Upper lobe of left lung (tissue), 6 donors: Measurements from ENCODE around the gene SLC4A8. TPM values are rescaled to one million over a fixed set of nuclear protein-coding genes. Genes with fewer than 3 reads are reported as not detected.

Experiments
- ATAC-seq, 2 donors: fragments of 200-7000 bp; cut with Tn5 transposase; one replicate each; pipeline ENCODE4 v1.9.1; 2022; ENCODE audit warnings: mild to moderate bottlenecking in 2 of 2, moderate library complexity in 2 of 2; ENCODE audit not compliant: low FRiP score in 2 of 2
- DNase-seq, 2 donors: peaks; one replicate each; pipeline ENCODE4 v3.0.0-alpha.2; 2019 to 2020
- H3K27ac ChIP-seq, 4 donors: fragments of 200-600 bp; sonication (generic); one replicate each; pipeline ENCODE4 v1.5.1; 2016 to 2019
- H3K27me3 ChIP-seq, 4 donors: fragments of 200-600 bp; sonication (generic); one replicate each; pipeline ENCODE4 v1.5.1; 2017 to 2019
- H3K36me3 ChIP-seq, 4 donors: fragments of 200-600 bp; sonication (generic); one replicate each; pipeline ENCODE4 v1.5.1; 2016 to 2019
- H3K4me1 ChIP-seq, 4 donors: fragments of 200-600 bp; sonication (generic); one replicate each; pipeline ENCODE4 v1.5.1; 2018 to 2019
- H3K4me3 ChIP-seq, 4 donors: fragments of 200-600 bp; sonication (generic); one replicate each; pipeline ENCODE4 v1.5.1; 2017 to 2019; ENCODE audit warnings: mild to moderate bottlenecking in 2 of 4, moderate library complexity in 1 of 4
- H3K9me3 ChIP-seq, 4 donors: fragments of 200-600 bp; sonication (generic); one replicate each; pipeline ENCODE4 v1.5.1; 2018 to 2019
- CTCF ChIP-seq, 6 experiments: fragments of 450-650 bp in 4 of 6; fragments of 200-600 bp in 2 of 6; sonication (generic) in 2 of 6; IDR thresholded peaks; one replicate each; pipeline ENCODE4 v1.5.1; 2016 to 2019; ENCODE audit warnings: antibody characterized with exemption in 6 of 6
- EP300 ChIP-seq, 4 donors: sonication (generic); formaldehyde crosslinking; IDR thresholded peaks; one replicate each; pipeline ENCODE4 v1.5.1; 2017; ENCODE audit warnings: antibody characterized with exemption in 4 of 4, control low read depth in 2 of 4
- POLR2A ChIP-seq, 4 donors: fragments of 450-650 bp; IDR thresholded peaks; one replicate each; pipeline ENCODE4 v1.5.1; 2016 to 2017; ENCODE audit warnings: antibody characterized with exemption in 4 of 4, mild to moderate bottlenecking in 2 of 4
- POLR2AphosphoS5 ChIP-seq, 2 donors: sonication (generic); formaldehyde crosslinking; IDR thresholded peaks; one replicate each; pipeline ENCODE4 v1.5.1; 2017; ENCODE audit warnings: antibody characterized with exemption in 2 of 2
- WGBS, 2 donors: methylation state at CpG; one replicate each; pipeline ENCODE4 v1.1.5; 2017 to 2018; 5-methylcytosine and 5-hydroxymethylcytosine counted together
- total RNA-seq, 6 donors: library from RNA; depleted of rRNA in 4 of 6; stranded (reverse); fragments of >200 nt in 4 of 6; gene quantifications; one replicate each; pipeline versions ENCODE4 v1.1.0 to v1.2.1, GENCODE V29; 2016 to 2021
- donor health status: DM: no; HTN: no; CAD: no; lungs with moderate emphysema.
- donor health status: DM: no; HTN: yes; CAD: no; lungs with severe emphysema.

SLC4A8 gene
- total RNA-seq, 6 donors from 2014 or later, result 2.3 to 13.5 (median 7.4) TPM

- Histone ChIP-seq H3K9me3 (no peaks in the 10 kb centered on the region), H3K27ac (no peak overlapping the region), H3K36me3 (no peaks in the 10 kb centered on the region), H3K27me3 (no peaks in the 10 kb centered on the region), H3K4me1 (no peaks in the 10 kb centered on the region), H3K4me3 (no peak overlapping the region)
- WGBS, 2 donors, result 93 to 95% methylated on average over 11 of the region's 11 CpGs
- DNase-seq, result peak in 1 of 2 donors; percentile 31
- no peak for TF ChIP-seq POLR2AphosphoS5 (IDR thresholded peaks at IDR 0.05)
- TF ChIP-seq POLR2A (IDR thresholded peaks at IDR 0.05), result no peak
- TF ChIP-seq EP300 (IDR thresholded peaks at IDR 0.05), result no peak
- no peak for TF ChIP-seq CTCF (IDR thresholded peaks at IDR 0.05)
- no peak for ATAC-seq
These were observed 45.1 kb upstream of the SLC4A8 start for GRCh38 chr12:51379571-51379970.

GRCh38 chr12:51381226-51382079, 43.2 kb upstream of the SLC4A8 start:
- no peak for TF ChIP-seq POLR2AphosphoS5 (IDR thresholded peaks at IDR 0.05)
- TF ChIP-seq CTCF (IDR thresholded peaks at IDR 0.05), result no peak
- no peak for TF ChIP-seq POLR2A (IDR thresholded peaks at IDR 0.05)
- no peak for TF ChIP-seq EP300 (IDR thresholded peaks at IDR 0.05)
- Histone ChIP-seq H3K9me3 (no peaks in the 10 kb centered on the region), H3K4me3 (no peak overlapping the region), H3K36me3 (no peaks in the 10 kb centered on the region), H3K27me3 (no peaks in the 10 kb centered on the region), H3K27ac (no peak overlapping the region), H3K4me1 (no peaks in the 10 kb centered on the region)
- ATAC-seq (no peak), DNase-seq (no peak)
- WGBS, 2 donors, result 50 to 54% methylated on average over 5 of the region's 5 CpGs

- Histone ChIP-seq H3K27ac (no peak overlapping the region), H3K27me3 (no peaks in the 10 kb centered on the region), H3K36me3 (no peaks in the 10 kb centered on the region), H3K4me1 (no peaks in the 10 kb centered on the region), H3K4me3 (no peak overlapping the region), H3K9me3 (no peaks in the 10 kb centered on the region)
- ATAC-seq (no peak), DNase-seq (no peak)
- TF ChIP-seq POLR2A (IDR thresholded peaks at IDR 0.05) (no peak), EP300 (IDR thresholded peaks at IDR 0.05) (no peak), CTCF (IDR thresholded peaks at IDR 0.05) (no peak), POLR2AphosphoS5 (IDR thresholded peaks at IDR 0.05) (no peak)
- 88% methylated on average over 7 of the region's 7 CpGs for WGBS, 2 donors
These were observed 42.5 kb upstream of the SLC4A8 start for GRCh38 chr12:51382173-51382572.

- 68 to 74% methylated on average over 6 of the region's 6 CpGs for WGBS, 2 donors
- H3K27ac ChIP-seq, result no peak overlapping the region
- TF ChIP-seq EP300 (IDR thresholded peaks at IDR 0.05) (no peak), POLR2AphosphoS5 (IDR thresholded peaks at IDR 0.05) (no peak), CTCF (IDR thresholded peaks at IDR 0.05) (no peak), POLR2A (IDR thresholded peaks at IDR 0.05) (no peak)
These were observed 41.2 kb upstream of the SLC4A8 start for GRCh38 chr12:51383269-51383905.

More at GRCh38 chr12:51383269-51383905, 41.2 kb upstream of the SLC4A8 start:
- DNase-seq (no peak), ATAC-seq (no peak)
- no peak overlapping the region for H3K4me3 ChIP-seq
- H3K9me3 ChIP-seq, result no peaks in the 10 kb centered on the region
- no peaks in the 10 kb centered on the region for H3K27me3 ChIP-seq
- peaks cover 0 to 5% (median 0%) of the 10 kb centered on the region in 4 donors for H3K4me1 ChIP-seq
- no peaks in the 10 kb centered on the region for H3K36me3 ChIP-seq
